Prostate gland (tissue), 2 donors: ENCODE results near the gene RTBDN. TPM values are rescaled to one million over a fixed set of nuclear protein-coding genes. Genes with fewer than 3 reads are reported as not detected.

ENCODE experiments used
- DNase-seq: peaks from one replicate; pipeline ENCODE4 v3.0.0-alpha.2; 2019; ENCODE audit warnings: low spot score
- H3K27ac ChIP-seq, 2 donors: fragments of 200-600 bp; sonication (generic); 2 replicates each; pipeline ENCODE4 v1.5.1; 2017 to 2019
- H3K27me3 ChIP-seq: fragments of 200-600 bp; sonication (generic); replicated peaks from 2 replicates; pipeline ENCODE4 v1.5.1; 2019; ENCODE audit not compliant: insufficient read depth
- H3K36me3 ChIP-seq, 2 donors: fragments of 200-600 bp; sonication (generic); 1 replicate in 1 of 2; 2 replicates in 1 of 2; pipeline versions ENCODE4 v1.5.1 to v1.8.1; 2017 to 2019
- H3K4me1 ChIP-seq: fragments of 200-600 bp; sonication (generic); replicated peaks from 2 replicates; pipeline ENCODE4 v1.5.1; 2019
- H3K4me3 ChIP-seq, 2 donors: fragments of 200-600 bp; sonication (generic); 2 replicates each; pipeline ENCODE4 v1.5.1; 2017 to 2019
- H3K9me3 ChIP-seq: fragments of 200-600 bp; sonication (generic); 2 replicates; pipeline ENCODE4 v1.5.1; 2017
- CTCF ChIP-seq, 4 experiments: fragments of 200-600 bp in 2 of 4; fragments of 450-650 bp in 2 of 4; sonication (generic) in 2 of 4; IDR thresholded peaks; 1 replicate in 3 of 4; 2 replicates in 1 of 4; pipeline ENCODE4 v1.5.1; 2016 to 2019; ENCODE audit warnings: antibody characterized with exemption in 4 of 4, mild to moderate bottlenecking in 2 of 4, moderate library complexity in 2 of 4
- POLR2A ChIP-seq: fragments of 450-650 bp; IDR thresholded peaks from one replicate; pipeline ENCODE4 v1.6.1; 2016; ENCODE audit warnings: antibody characterized with exemption, mild to moderate bottlenecking
- POLR2AphosphoS5 ChIP-seq: sonication (generic); formaldehyde crosslinking; IDR thresholded peaks from one replicate; pipeline ENCODE4 v1.6.1; 2017; ENCODE audit warnings: antibody characterized with exemption
- WGBS: methylation state at CpG from one replicate; pipeline ENCODE4 v1.1.5; 2018; 5-methylcytosine and 5-hydroxymethylcytosine counted together
- intact Hi-C: fragments of 100-400 bp; cut with DNase I; formaldehyde crosslinking; loops from one replicate; pipeline ENCODE4 v1.14.2; 2022
- total RNA-seq, 2 donors: library from RNA; depleted of rRNA; stranded (reverse); fragments of >200 nt; gene quantifications; one replicate each; pipeline ENCODE4 v1.1.0, GENCODE V29; 2016

Gene RTBDN
- total RNA-seq, 2 donors from 2014 or later, result 1.1 TPM; not detected in 1

GRCh38 chr19:12788042-12788681 lies 46.2 kb downstream of the RTBDN start:
- Histone ChIP-seq H3K4me1 (peaks cover 62% of the 10 kb centered on the region), H3K4me3 (peak overlapping the region in 1 of 2 donors; percentile 79)
- intact Hi-C loops, result no loop called here

GRCh38 chr19:12787458-12787857 lies 46.9 kb downstream of the RTBDN start:
- H3K27ac ChIP-seq, result peak overlapping the region; percentile 100
- WGBS, result 74% methylated on average over 10 of the region's 10 CpGs
- no peaks in the 10 kb centered on the region for H3K36me3 ChIP-seq
- no peaks in the 10 kb centered on the region for H3K27me3 ChIP-seq
- H3K4me3 ChIP-seq, result no peak overlapping the region
- intact Hi-C loops, result no loop called here
- no peaks in the 10 kb centered on the region for H3K9me3 ChIP-seq
- no peak for TF ChIP-seq POLR2AphosphoS5
- TF ChIP-seq CTCF (IDR thresholded peaks at IDR 0.05), result no peak
- TF ChIP-seq POLR2A, result no peak
- peaks cover 67% of the 10 kb centered on the region for H3K4me1 ChIP-seq
- no peak for DNase-seq

More at GRCh38 chr19:12788042-12788681, 46.2 kb downstream of the RTBDN start:
- 59% methylated on average over 4 of the region's 4 CpGs for WGBS
- H3K27ac ChIP-seq, result peak overlapping the region; percentile 100
- no peaks in the 10 kb centered on the region for H3K27me3 ChIP-seq
- no peaks in the 10 kb centered on the region for H3K36me3 ChIP-seq
- DNase-seq, result no peak
- no peaks in the 10 kb centered on the region for H3K9me3 ChIP-seq
- TF ChIP-seq CTCF (IDR thresholded peaks at IDR 0.05) (no peak), POLR2AphosphoS5 (no peak), POLR2A (no peak)

- peak overlapping the region; percentile 100 for H3K27ac ChIP-seq
- intact Hi-C loops, result no loop called here
- peaks cover 67% of the 10 kb centered on the region for H3K4me1 ChIP-seq
- H3K36me3 ChIP-seq, result no peaks in the 10 kb centered on the region
- 81% methylated on average over 3 of the region's 3 CpGs for WGBS
- H3K27me3 ChIP-seq, result no peaks in the 10 kb centered on the region
- no peak overlapping the region for H3K4me3 ChIP-seq
- DNase-seq, result no peak
- H3K9me3 ChIP-seq, result no peaks in the 10 kb centered on the region
- TF ChIP-seq CTCF (IDR thresholded peaks at IDR 0.05) (no peak), POLR2AphosphoS5 (no peak), POLR2A (no peak)
Measured at GRCh38 chr19:12786952-12787351, 47.4 kb downstream of the RTBDN start.

- Histone ChIP-seq H3K4me1 (peaks cover 67% of the 10 kb centered on the region), H3K27me3 (no peaks in the 10 kb centered on the region), H3K36me3 (no peaks in the 10 kb centered on the region), H3K9me3 (no peaks in the 10 kb centered on the region), H3K27ac (peak overlapping the region; percentile 100), H3K4me3 (no peak overlapping the region)
- TF ChIP-seq POLR2AphosphoS5 (peak; percentile 86), CTCF (IDR thresholded peaks at IDR 0.05) (peak in 1 of 4 experiments; percentile 2), POLR2A (peak; percentile 13)
- DNase-seq, result peak; percentile 90
- intact Hi-C loops, result no loop called here
- WGBS, result 25% methylated on average over 17 of the region's 18 CpGs
Measured at GRCh38 chr19:12786141-12786870, 48.1 kb downstream of the RTBDN start.
